GM12874 (cell line): Measurements from ENCODE around the gene SLC25A1.

ENCODE experiments used
- CTCF ChIP-seq: IDR thresholded peaks from 2 replicates; pipeline ENCODE4 v1.5.1; 2011; ENCODE audit warnings: low read depth, mild to moderate bottlenecking, control low read depth, low read length, moderate library complexity; ENCODE audit not compliant: insufficient read depth

SLC25A1 gene

DNA sequence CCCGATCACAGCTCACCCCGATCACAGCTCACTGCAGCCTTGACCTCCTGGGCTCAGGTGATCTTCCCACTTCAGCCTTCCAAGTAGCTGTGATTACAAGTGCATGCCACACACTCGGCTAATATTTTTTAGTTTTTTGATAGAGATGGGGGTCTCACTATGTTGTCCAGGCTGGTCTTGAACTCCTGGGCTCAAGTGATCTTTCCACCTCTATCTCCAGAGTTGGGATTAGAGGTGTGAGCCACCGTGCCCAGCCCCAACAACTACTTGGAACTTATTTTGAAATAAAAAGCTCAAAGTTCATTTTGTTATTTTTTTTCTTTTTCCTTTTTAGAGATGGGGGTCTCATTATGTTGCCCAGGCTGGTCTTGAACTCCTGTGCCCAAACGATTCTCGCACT lies 27.8 kb upstream of the SLC25A1 start:
- no peak for TF ChIP-seq CTCF

DNA sequence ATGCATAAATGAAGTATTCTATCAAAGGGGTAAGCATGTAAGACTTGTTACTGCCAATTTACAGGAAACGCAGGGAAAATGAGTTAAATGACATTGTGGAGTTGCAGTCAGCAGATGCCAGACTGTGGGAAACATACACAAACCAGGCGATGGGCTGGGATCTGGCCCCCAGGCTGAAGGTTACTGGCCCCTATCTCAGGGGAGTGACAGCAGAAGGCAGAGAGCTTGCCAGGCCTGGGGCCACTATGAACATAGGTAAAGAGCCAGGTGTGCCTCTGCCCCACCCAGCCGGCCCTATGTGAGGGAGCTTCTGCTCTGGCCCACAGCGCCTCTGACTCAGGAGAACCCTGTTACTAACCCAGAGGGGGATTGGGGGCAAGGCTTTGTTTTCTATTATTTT lies 26.1 kb upstream of the SLC25A1 start:
- no peak for TF ChIP-seq CTCF

DNA sequence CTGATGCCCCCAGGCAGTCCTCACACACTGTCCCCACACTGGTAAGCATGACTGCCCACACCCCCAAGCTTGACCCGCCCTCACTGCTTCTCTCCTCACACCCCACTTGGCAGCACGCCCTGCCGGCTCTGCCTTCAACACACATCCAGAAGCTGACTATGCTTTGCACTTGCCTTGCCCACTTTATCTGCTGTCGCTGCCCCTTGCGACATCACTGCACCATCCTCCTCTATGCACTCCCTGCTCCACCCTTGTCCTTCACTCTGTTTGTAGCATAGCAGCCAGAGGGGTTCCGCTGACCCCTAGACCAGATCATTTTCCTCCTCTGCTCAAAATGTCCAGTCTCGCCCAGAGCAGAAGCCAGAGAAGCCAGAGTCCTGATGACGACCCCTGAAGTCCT lies 25.3 kb upstream of the SLC25A1 start:
- TF ChIP-seq CTCF = no peak

DNA sequence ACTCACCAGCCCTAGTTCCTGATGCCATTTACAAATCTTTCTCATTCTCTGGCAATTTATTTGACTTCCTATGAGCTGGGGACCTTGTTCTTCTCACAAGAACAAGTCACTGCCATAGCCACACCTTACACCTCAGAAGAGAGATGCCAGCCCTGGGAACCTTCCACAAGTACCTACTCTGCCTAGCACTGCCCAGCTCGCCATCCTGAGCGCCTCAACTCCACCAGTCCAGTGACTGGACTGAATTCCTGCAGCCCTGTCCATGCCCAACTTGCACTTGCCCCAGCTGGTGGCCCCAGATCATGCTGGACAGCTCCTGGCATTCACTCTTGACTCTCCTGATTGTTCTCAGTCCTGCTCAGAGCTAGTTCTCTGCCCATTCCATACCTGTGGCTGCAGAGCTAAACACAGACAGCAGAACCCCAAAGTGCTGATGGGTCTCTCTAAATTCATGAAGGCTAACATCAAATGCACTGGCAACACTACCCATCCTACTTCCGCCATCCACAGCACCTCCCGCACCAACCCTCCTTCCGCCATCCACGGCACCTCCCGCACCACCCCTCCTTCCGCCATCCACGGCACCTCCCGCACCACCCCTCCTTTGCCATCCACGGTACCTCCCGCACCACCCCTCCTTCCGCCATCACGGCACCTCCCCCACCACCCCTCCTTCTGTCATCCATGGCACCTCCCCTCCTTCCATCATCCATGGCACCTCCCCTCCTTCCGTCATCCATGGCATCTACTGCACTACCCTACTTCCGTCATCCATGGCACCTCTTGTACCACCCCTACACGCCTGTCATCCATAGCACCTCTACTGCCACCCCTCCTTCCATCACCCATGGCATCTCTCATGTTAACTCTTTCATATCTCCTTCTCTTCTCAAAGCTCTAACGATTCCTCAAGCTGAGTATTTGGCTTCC lies 23.6 kb upstream of the SLC25A1 start:
- no peak for TF ChIP-seq CTCF

DNA sequence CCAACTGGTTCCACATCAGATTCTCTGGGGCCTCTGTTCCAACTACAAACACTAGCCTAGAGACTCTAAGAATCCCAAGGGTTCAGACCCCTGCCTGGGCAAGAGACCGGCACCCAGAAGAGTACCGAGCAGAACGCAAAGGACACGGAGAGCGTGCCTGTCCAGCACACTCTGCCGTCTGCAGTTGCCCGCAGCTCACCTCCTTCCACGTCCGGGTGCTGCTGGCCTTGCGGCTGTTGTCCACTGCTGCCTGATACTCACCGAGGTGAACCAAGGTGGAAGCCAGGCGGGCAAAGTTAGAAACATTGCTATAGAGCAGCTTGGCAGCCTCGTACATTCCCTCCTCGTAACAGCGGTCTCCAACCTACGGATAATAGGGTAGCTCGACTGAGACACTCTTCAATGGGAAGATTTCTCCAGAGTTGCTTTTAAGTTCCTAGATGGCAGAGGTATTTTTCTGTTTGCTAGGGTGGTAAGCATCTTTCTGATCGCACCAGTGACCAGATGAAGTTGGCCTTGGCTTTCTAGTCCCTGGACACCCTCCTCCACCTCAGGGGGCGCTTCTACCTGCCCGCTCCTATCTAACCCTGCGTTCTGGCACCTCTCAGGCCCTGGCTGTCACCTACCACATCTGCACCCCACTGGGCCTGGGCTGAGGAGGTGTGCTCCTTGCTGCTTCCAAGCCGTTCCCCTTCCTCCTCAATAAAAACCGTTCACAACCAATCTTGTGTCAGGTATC lies 22.8 kb upstream of the SLC25A1 start:
- no peak for TF ChIP-seq CTCF

DNA sequence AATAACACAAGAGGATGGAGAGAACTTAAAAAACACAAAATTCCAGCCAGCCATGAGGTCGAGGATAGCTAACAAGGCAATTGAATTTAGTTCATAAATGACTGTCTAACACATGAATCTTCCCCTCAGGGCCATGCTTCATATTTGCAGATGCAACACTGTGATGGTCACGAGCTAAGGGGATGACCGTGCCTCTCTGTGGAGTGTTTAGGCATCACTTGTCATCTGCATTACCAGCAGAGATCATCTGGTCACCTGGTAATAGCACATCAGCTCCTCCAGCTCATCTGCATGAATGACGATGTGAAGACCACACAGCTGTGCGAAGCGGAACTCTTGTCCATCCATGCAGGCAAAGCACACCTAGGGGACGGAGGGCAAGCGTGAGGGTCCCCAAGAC lies 20.9 kb upstream of the SLC25A1 start:
- TF ChIP-seq CTCF = no peak

- no peak for TF ChIP-seq CTCF
Measured at GRCh38 chr22:19197997-19198865, 19.7 kb upstream of the SLC25A1 start.
